OCI-LY1 (cell line): Measurements from ENCODE around the gene TSPAN32.

Experiments
- H2AFZ ChIP-seq: fragments of 200-600 bp; sonication (generic), shearing (Covaris generic); 2 replicates; pipeline ENCODE4 v1.6.0; 2014; ENCODE audit warnings: antibody characterized with exemption, mild to moderate bottlenecking, low read length
- H3F3A ChIP-seq: fragments of 200-600 bp; sonication (generic), shearing (Covaris generic); 2 replicates; pipeline ENCODE4 v1.6.0; 2014; ENCODE audit warnings: mild to moderate bottlenecking, antibody characterized with exemption, low read length, moderate library complexity; ENCODE audit not compliant: insufficient read depth
- H3K27ac ChIP-seq: fragments of 200-600 bp; sonication (generic); 2 replicates; pipeline ENCODE4 v1.5.1; 2014; ENCODE audit warnings: low read length, mixed run types, mild to moderate bottlenecking, low read depth; ENCODE audit not compliant: poor library complexity, severe bottlenecking
- H3K27me3 ChIP-seq: fragments of 200-600 bp; sonication (generic); 2 replicates; pipeline ENCODE4 v1.6.0; 2014; ENCODE audit warnings: antibody characterized with exemption, mild to moderate bottlenecking, low read length, moderate library complexity; ENCODE audit not compliant: insufficient read depth
- H3K36me3 ChIP-seq: fragments of 200-600 bp; sonication (generic); 2 replicates; pipeline ENCODE4 v1.6.1; 2014; ENCODE audit warnings: mild to moderate bottlenecking, antibody characterized with exemption, low read length, moderate library complexity, mixed read lengths; ENCODE audit not compliant: insufficient read depth
- H3K4me1 ChIP-seq: fragments of 200-600 bp; sonication (generic); 2 replicates; pipeline ENCODE4 v1.5.1; 2014; ENCODE audit warnings: mild to moderate bottlenecking, low read length, moderate library complexity; ENCODE audit not compliant: insufficient read depth, severe bottlenecking
- H3K4me2 ChIP-seq: fragments of 200-600 bp; sonication (generic), shearing (Covaris generic); 2 replicates; pipeline ENCODE4 v1.6.1; 2014; ENCODE audit warnings: low read length
- H3K4me3 ChIP-seq: fragments of 200-600 bp; sonication (generic); 2 replicates; pipeline ENCODE4 v1.5.1; 2014; ENCODE audit warnings: low read length, low read depth, mild to moderate bottlenecking, mixed read lengths; ENCODE audit not compliant: poor library complexity, severe bottlenecking
- H3K79me2 ChIP-seq: fragments of 200-600 bp; shearing (Covaris generic); 2 replicates; pipeline ENCODE4 v1.6.1; 2016; ENCODE audit warnings: mixed run types, low read length, mixed read lengths; ENCODE audit not compliant: insufficient read depth
- H3K9ac ChIP-seq: fragments of 200-600 bp; sonication (generic), shearing (Covaris generic); 2 replicates; pipeline ENCODE4 v1.6.1; 2014; ENCODE audit warnings: mild to moderate bottlenecking, low read length, mixed read lengths
- H3K9me2 ChIP-seq: fragments of 200-600 bp; sonication (generic), shearing (Covaris generic); 2 replicates; pipeline ENCODE4 v1.6.1; 2014; ENCODE audit warnings: low read depth, mild to moderate bottlenecking, low read length, mixed read lengths
- H3K9me3 ChIP-seq: fragments of 200-600 bp; shearing (Covaris generic); 2 replicates; pipeline ENCODE4 v1.6.1; 2014; ENCODE audit warnings: low read length, mixed read lengths
- H4K20me1 ChIP-seq: fragments of 200-600 bp; sonication (generic), shearing (Covaris generic); 2 replicates; pipeline ENCODE4 v1.6.0; 2016; ENCODE audit warnings: mild to moderate bottlenecking, low read length; ENCODE audit not compliant: insufficient read depth
- EZH2 ChIP-seq: fragments of 200-600 bp; sonication (generic), shearing (Covaris generic); IDR thresholded peaks from 2 replicates; pipeline ENCODE4 v1.8.0; 2017; ENCODE audit warnings: borderline replicate concordance, mixed run types, mild to moderate bottlenecking, antibody characterized with exemption, low read length, moderate library complexity, mixed read lengths
- TF ChIP-seq, protein P1 (sequence below): fragments of 200-600 bp; sonication (generic), shearing (Covaris generic); IDR thresholded peaks from 2 replicates; pipeline ENCODE4 v1.5.1; 2017; ENCODE audit warnings: mild to moderate bottlenecking, antibody characterized with exemption, low read length, moderate library complexity, mixed read lengths

TSPAN32 gene

DNA sequence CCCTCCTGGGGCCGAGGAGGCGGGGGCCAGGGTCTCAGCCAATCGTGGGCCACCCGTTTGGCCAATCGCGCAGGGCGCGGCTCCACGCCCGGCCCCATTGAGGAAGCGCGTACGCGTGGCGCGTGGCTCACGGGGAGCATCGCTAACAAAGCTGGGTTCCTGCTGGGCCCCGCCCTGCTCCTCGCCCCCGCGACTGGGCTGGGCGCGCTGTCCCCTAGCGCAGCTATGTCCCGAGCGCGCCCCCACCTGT, 30.8 kb upstream of the TSPAN32 start:
- Histone ChIP-seq H3K27ac (no peak overlapping the region), H3K79me2 (no peaks in the 10 kb centered on the region), H3K9me2 (no peaks in the 10 kb centered on the region), H3K36me3 (no peaks in the 10 kb centered on the region), H3K4me3 (no peak overlapping the region), H3K9ac (no peak overlapping the region), H3K27me3 (0 out of 2 replicates have a peak, but pooled peaks cover 4% of the 10 kb centered on the region), H3K4me2 (no peak overlapping the region), H3F3A (no peaks in the 10 kb centered on the region), H2AFZ (no peak overlapping the region), H3K9me3 (no peaks in the 10 kb centered on the region), H3K4me1 (no peaks in the 10 kb centered on the region), H4K20me1 (no peaks in the 10 kb centered on the region)
- TF ChIP-seq EZH2: no peak
- TF ChIP-seq, protein P1, sequence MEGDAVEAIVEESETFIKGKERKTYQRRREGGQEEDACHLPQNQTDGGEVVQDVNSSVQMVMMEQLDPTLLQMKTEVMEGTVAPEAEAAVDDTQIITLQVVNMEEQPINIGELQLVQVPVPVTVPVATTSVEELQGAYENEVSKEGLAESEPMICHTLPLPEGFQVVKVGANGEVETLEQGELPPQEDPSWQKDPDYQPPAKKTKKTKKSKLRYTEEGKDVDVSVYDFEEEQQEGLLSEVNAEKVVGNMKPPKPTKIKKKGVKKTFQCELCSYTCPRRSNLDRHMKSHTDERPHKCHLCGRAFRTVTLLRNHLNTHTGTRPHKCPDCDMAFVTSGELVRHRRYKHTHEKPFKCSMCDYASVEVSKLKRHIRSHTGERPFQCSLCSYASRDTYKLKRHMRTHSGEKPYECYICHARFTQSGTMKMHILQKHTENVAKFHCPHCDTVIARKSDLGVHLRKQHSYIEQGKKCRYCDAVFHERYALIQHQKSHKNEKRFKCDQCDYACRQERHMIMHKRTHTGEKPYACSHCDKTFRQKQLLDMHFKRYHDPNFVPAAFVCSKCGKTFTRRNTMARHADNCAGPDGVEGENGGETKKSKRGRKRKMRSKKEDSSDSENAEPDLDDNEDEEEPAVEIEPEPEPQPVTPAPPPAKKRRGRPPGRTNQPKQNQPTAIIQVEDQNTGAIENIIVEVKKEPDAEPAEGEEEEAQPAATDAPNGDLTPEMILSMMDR: no peak

DNA sequence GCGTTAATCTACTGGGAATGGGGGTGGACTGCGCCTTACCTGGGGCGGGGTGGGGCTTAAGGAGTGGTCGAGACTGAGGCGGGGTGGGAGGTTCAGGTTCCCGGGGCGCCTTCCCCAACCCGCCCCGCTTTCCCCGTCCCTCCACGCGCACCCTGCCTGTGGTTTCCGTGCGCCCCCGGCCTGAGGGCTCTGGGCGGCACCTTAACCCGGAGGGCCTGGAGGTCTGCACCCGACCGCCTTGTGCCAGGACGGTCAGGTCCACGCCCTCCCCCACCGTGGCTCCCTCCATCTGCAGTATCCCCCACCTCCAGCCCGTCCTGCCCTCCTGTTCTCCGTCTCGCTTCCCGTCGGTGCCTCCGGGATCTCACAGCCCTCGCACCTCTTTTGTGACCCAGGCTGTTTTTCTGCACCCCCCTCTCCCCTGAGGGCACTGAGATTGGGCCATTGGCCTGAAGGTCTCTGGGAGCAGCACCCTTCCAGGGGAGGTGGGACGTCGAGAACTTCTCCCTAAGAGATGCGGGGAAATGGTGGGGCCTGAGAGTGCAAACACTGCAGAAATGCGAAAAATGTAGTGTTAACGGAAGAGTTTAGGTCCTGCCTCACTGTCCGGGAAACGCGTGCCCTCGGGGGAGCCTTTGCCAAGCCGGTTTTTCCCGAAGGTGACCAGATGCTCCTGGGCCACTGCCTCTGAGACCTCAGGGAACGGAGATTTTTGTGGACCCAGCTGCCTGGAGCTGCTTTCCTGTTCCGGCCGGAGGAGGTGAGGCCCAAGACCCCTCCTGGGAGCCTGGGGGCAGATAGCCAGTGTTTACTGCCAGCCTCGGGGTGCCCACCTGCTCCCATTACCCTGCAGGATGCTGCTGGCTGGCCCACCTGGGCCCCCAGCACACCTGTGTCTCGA, 30.2 kb upstream of the TSPAN32 start:
- no peak for TF ChIP-seq EZH2
- TF ChIP-seq, protein P1: no peak
- Histone ChIP-seq H3K9ac (no peak overlapping the region), H3K36me3 (no peaks in the 10 kb centered on the region), H2AFZ (no peak overlapping the region), H3K4me2 (no peak overlapping the region), H3K79me2 (no peaks in the 10 kb centered on the region), H3K9me3 (no peaks in the 10 kb centered on the region), H3F3A (no peaks in the 10 kb centered on the region), H3K27me3 (0 out of 2 replicates have a peak, but pooled peaks cover 4% of the 10 kb centered on the region), H3K27ac (no peak overlapping the region), H3K4me3 (no peak overlapping the region), H4K20me1 (no peaks in the 10 kb centered on the region), H3K9me2 (no peaks in the 10 kb centered on the region), H3K4me1 (no peaks in the 10 kb centered on the region)

DNA sequence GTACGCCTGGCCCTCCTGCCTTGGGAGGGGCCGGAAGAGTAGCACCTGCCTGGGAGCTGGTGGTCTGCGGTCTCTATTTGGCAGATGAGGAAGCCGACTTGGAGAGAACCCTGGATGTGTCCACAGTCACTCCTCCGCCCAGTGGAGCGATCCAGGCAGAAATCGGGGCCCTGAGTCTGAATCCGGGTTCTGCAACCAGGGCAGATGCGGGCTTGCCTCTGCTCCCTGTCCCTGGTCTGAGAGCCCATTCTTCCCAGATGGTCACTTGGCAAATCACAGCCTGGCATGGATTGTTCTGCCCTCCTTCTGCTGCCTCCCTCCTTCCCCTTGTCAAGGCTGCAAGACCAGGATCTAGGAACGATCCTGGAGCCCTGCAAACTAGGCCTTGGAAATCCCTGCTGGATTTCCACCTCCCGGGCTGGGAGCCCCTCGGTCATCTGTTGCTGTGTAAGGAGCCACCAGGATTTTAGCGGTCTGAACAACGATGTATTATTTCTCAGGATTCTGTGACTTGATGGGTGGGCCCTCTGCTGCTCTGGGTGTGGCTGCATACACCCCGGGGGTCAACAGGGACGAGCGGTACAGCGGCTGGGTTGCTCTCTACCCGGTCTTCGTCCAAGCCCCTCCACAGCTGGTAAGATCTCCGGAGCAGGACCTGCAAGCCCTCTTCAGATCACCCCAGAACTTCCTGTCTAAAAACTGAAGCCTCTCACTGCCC, 29.4 kb upstream of the TSPAN32 start:
- H3K27me3 ChIP-seq: 0 out of 2 replicates have a peak, but pooled peaks cover 4% of the 10 kb centered on the region

More for the DNA sequence above, 29.4 kb upstream of the TSPAN32 start:
- Histone ChIP-seq H3K4me3 (no peak overlapping the region), H3K79me2 (no peaks in the 10 kb centered on the region), H3K9me2 (no peaks in the 10 kb centered on the region), H3F3A (no peaks in the 10 kb centered on the region), H4K20me1 (no peaks in the 10 kb centered on the region), H3K9ac (no peak overlapping the region), H3K27ac (no peak overlapping the region), H3K4me1 (no peaks in the 10 kb centered on the region), H2AFZ (no peak overlapping the region), H3K36me3 (no peaks in the 10 kb centered on the region), H3K4me2 (no peak overlapping the region), H3K9me3 (no peaks in the 10 kb centered on the region)
- TF ChIP-seq, protein P1: no peak
- TF ChIP-seq EZH2: no peak
